Activated CD4-positive, alpha-beta T cell treated with anti-CD3 and anti-CD28 coated beads, Interleukin-2, amount 10 ng/mL, durations not matched to agents 24 days and 14 days (primary cell): Measurements from ENCODE around the gene ZNF423. TPM values are rescaled to one million over a fixed set of nuclear protein-coding genes. Genes with fewer than 3 reads are reported as not detected.

Experiments used
- DNase-seq: peaks from one replicate; pipeline ENCODE4 v3.0.0; 2022
- H3K27ac Mint-ChIP-seq: one replicate; pipeline ENCODE4 v1.8.0; 2022; ENCODE audit warnings: mild to moderate bottlenecking, mixed read lengths
- H3K27me3 Mint-ChIP-seq: one replicate; pipeline ENCODE4 v1.8.0; 2022; ENCODE audit warnings: mixed read lengths
- H3K36me3 Mint-ChIP-seq: one replicate; pipeline ENCODE4 v1.8.0; 2022; ENCODE audit warnings: low read depth, mild to moderate bottlenecking, mixed read lengths
- H3K4me1 Mint-ChIP-seq: one replicate; pipeline ENCODE4 v1.8.0; 2021; ENCODE audit warnings: mixed read lengths
- H3K4me3 Mint-ChIP-seq: one replicate; pipeline ENCODE4 v1.8.0; 2022; ENCODE audit warnings: mild to moderate bottlenecking, moderate library complexity, mixed read lengths
- H3K9me3 Mint-ChIP-seq: one replicate; pipeline ENCODE4 v1.8.0; 2021; ENCODE audit warnings: mixed read lengths
- intact Hi-C: fragments of 100-400 bp; cut with micrococcal nuclease; formaldehyde crosslinking; loops from one replicate; pipeline ENCODE4 v1.15.1; 2023
- total RNA-seq: library from RNA; stranded (reverse); gene quantifications from 2 replicates; pipeline ENCODE4 v1.2.3, GENCODE V29; 2022

ZNF423 gene
- total RNA-seq, 1 donor from 2014 or later = not detected

DNA sequence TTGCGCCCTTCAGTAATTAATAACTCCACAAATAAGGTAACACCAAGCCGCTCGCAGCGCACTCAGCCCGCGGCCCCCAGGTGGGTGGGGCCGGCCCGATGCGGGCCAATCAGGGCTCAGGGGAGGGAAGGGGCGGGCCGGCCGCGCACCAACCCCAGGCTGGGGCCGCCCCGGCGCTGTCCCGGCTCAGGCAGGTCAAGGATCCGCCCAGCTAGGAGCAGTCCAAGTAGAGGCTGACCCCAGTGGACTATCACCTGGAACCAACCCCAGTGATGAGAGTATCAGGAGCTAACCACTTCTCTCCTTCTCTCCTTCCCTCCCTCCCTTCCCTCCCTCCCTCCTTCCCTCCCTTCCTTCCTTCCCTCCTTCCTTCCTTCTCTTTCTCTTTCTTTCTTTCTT is 371.5 kb downstream of the ZNF423 start:
- intact Hi-C loops = no loop called here
- Mint-ChIP-seq H3K4me3 (no peak overlapping the region), H3K4me1 (no peaks in the 10 kb centered on the region), H3K27me3 (peaks cover 18% of the 10 kb centered on the region), H3K36me3 (no peaks in the 10 kb centered on the region), H3K27ac (no peak overlapping the region), H3K9me3 (no peaks in the 10 kb centered on the region)
- no peak for DNase-seq

DNA sequence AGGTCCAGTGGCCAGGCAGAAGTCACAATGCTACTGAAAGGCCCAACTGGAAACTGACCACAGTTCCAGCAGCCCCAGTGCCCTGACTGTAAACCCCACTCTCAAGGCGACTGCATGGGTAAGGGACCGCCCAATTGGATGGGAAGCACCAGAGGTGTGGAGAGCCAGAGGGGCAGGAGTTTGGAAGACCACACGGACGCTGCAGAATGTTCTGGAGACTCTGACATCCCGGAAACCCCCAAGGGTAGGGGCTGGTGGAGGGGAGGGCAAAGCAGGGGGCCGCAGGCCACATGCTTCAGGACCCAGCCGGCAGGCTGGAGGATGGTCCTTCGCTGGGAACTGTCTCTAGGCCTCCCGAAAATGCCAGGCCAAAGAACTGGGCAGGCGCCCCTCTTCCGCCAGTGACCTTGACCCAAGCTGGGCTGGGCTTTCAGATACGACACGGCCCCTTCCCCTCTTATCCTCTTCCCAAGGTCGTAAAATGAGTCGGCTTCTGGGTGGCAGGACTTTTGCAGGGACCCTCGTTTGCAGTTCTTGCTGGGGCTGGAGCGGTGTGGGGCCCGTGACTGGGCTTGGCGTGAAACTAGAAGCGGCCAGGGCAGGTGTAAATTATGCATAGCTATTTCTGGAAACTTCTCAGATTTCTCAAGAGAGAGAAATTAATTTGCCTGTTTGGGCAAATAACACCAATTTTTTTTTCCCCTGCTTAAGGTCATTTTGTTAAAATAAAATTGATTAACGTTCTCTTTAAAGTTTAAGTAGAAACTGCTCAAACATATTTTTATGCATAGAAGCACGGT is 372.1 kb downstream of the ZNF423 start:
- Mint-ChIP-seq H3K9me3 (no peaks in the 10 kb centered on the region), H3K27me3 (peaks cover 18% of the 10 kb centered on the region), H3K27ac (no peak overlapping the region), H3K36me3 (no peaks in the 10 kb centered on the region), H3K4me1 (no peaks in the 10 kb centered on the region), H3K4me3 (no peak overlapping the region)
- DNase-seq = no peak
- intact Hi-C loops = no loop called here

DNA sequence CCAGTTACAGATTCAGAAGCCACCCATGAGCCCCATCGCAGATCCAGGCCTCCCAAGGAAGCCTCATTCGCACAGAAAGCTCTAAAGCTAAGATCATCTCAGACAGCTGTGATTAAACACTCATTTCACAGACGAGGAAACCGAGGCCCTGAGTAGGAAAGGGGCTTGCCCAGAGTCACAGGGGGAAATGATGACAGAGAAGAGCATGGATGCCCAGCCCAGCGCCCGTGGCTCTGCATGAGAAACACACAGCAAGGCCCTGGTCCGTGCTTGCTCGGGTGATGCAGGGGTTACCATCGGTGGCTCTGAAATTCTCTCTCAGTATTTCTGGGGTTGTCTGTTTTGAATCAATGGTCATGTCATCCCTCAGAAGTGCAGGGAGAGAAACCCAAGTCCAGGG is 372.7 kb downstream of the ZNF423 start:
- Mint-ChIP-seq H3K27me3 (peaks cover 18% of the 10 kb centered on the region), H3K4me3 (no peak overlapping the region), H3K4me1 (no peaks in the 10 kb centered on the region), H3K36me3 (no peaks in the 10 kb centered on the region), H3K9me3 (no peaks in the 10 kb centered on the region), H3K27ac (no peak overlapping the region)
- no peak for DNase-seq
- intact Hi-C loops = no loop called here

DNA sequence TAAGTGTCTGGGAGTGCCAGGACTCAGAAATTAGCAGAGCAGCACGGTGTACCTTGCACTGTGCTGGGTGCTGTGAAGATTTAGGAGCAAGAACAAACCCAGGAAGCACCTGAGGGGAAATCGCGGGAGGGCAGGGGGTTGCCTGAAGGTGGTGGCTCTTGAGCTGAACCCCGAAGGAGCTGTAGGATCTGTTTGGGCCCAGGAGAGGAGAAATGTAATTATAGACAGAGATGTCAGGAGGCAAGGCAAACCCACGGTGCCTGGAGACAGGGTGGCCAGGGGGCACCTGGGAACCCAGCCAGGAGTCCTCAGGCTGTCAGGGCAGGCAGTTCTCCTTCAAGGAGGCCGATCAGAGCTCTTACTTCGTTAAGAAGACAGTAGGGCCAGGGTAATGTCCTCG is 373.2 kb downstream of the ZNF423 start:
- Mint-ChIP-seq H3K4me1 (no peaks in the 10 kb centered on the region), H3K27me3 (peaks cover 16% of the 10 kb centered on the region), H3K27ac (no peak overlapping the region), H3K36me3 (no peaks in the 10 kb centered on the region), H3K4me3 (no peak overlapping the region), H3K9me3 (no peaks in the 10 kb centered on the region)
- intact Hi-C loops = no loop called here
- no peak for DNase-seq

DNA sequence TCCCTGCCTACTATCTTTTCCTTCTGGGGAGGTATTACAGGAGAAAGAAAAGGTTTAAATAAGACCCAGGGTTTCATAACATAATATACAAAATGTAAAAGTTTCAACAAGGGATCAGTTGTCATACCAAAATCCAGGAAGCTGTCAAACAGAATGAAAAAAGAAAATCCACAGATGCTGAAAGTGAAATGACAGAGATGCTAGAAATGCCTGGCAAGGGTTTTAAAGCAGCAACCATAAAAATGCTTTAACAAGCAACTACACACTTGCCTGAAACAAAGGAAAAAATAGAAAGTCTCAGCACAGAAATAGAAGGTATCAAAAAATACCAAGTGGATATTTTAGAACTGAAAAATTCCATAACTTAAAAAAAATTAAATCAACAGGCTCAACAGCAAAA is 377.3 kb downstream of the ZNF423 start:
- H3K4me3 Mint-ChIP-seq = no peak overlapping the region
- no peak overlapping the region for H3K27ac Mint-ChIP-seq
- H3K4me1 Mint-ChIP-seq = no peaks in the 10 kb centered on the region
- peaks cover 15% of the 10 kb centered on the region for H3K27me3 Mint-ChIP-seq
- no peaks in the 10 kb centered on the region for H3K36me3 Mint-ChIP-seq
- DNase-seq = no peak
- intact Hi-C loops = no loop called here
- H3K9me3 Mint-ChIP-seq = no peaks in the 10 kb centered on the region

DNA sequence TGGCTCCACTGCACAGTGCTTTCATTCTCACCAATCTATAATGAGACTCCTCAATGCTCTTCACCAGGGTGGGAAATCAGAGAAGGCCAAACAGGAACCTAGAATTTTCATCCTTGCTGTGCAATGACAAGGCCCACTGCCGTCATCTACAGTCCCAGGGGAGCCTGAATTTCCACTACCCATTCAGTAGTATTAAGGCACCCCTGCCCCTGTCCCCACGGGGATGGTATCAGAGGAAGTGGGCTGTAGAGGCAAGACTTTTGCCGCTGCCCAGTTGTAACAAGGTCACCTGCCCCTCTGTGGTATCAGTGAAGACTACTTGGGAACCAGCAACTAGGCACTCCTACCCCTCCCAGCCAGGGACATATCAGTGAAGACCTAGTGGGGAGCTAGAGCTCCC is 377.8 kb downstream of the ZNF423 start:
- DNase-seq = no peak
- Mint-ChIP-seq H3K4me3 (no peak overlapping the region), H3K4me1 (no peaks in the 10 kb centered on the region), H3K36me3 (no peaks in the 10 kb centered on the region), H3K27me3 (peaks cover 15% of the 10 kb centered on the region), H3K27ac (no peak overlapping the region), H3K9me3 (no peaks in the 10 kb centered on the region)
- intact Hi-C loops = no loop called here

DNA sequence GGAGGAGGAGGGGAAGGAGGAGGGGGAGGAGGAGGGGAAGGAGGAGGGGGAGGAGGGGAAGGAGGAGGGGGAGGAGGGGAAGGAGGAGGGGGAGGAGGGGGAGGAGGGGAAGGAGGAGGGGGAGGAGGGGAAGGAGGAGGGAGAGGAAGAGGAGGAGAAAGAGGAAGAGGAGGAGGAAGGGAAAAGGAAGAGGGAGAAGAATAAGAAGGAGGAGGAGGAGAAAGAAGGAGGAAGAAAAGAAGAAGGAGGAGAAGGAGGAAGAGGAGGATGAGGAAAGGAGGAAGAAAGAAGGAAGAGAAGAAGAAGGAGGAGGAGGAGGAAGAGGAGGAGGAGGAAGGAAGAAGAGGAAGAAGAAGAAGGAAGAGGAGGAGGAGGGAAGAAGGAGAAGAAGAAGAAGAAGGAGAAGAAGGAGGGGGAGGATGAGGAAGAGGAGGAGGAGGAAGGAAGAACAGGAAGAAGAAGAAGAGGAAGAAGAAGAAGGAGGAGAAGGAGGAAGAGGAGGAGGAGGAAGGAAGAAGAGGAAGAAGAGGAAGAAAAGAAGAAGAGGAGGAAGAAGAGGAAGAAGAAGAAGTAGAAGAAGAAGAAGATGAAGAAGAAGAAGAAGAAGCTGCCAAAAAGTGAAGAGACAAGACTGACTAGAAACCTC is 378.5 kb downstream of the ZNF423 start:
- peaks cover 12% of the 10 kb centered on the region for H3K27me3 Mint-ChIP-seq
- intact Hi-C loops = no loop called here
- H3K27ac Mint-ChIP-seq = no peak overlapping the region
- no peak overlapping the region for H3K4me3 Mint-ChIP-seq
- H3K4me1 Mint-ChIP-seq = no peaks in the 10 kb centered on the region
- no peak for DNase-seq
- no peaks in the 10 kb centered on the region for H3K36me3 Mint-ChIP-seq
- no peaks in the 10 kb centered on the region for H3K9me3 Mint-ChIP-seq

DNA sequence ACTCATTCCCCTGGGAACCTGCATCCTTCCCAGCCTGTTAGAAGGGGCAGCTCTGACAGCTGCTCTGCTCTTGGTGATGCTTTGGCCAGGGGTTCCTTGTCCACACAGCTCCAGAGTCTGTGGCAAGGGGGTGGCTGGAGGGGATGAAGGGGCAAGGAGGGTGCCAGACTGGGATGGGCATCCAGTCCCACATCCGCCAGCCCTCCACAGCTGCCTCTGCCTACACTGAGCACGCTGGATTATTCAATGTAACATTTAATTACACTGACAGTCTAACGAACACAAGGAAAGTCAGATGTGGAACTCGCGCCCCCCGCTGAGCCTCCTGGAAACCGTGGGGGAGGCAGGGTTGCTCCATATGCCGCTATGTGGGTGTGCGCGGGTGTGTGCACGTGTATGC is 381.2 kb downstream of the ZNF423 start:
- intact Hi-C loops = no loop called here
- Mint-ChIP-seq H3K27me3 (no peaks in the 10 kb centered on the region), H3K4me3 (no peak overlapping the region), H3K27ac (no peak overlapping the region), H3K4me1 (no peaks in the 10 kb centered on the region), H3K9me3 (no peaks in the 10 kb centered on the region), H3K36me3 (no peaks in the 10 kb centered on the region)
- DNase-seq = no peak

DNA sequence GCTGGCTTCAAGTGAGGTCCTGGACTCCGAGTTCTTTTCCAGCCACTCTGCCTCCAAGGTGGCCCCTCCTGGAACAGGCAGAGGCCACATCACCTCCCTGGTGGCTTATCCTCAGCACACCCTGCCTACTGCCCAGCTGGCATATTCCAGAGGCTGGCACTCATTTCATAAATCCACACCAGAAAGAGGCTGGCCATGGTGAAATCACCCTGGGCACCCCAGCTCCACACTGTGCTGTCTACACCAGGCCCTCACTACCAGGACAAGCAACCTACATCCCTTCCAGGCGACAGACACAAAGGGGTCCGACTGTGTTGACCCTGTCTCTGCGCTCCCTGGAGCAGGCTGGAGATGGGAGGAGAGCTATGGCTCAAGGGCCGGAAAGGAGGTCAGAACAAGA is 382.1 kb downstream of the ZNF423 start:
- Mint-ChIP-seq H3K9me3 (no peaks in the 10 kb centered on the region), H3K36me3 (no peaks in the 10 kb centered on the region), H3K4me3 (no peak overlapping the region), H3K27me3 (no peaks in the 10 kb centered on the region), H3K4me1 (no peaks in the 10 kb centered on the region), H3K27ac (no peak overlapping the region)
- intact Hi-C loops = no loop called here
- DNase-seq = no peak

DNA sequence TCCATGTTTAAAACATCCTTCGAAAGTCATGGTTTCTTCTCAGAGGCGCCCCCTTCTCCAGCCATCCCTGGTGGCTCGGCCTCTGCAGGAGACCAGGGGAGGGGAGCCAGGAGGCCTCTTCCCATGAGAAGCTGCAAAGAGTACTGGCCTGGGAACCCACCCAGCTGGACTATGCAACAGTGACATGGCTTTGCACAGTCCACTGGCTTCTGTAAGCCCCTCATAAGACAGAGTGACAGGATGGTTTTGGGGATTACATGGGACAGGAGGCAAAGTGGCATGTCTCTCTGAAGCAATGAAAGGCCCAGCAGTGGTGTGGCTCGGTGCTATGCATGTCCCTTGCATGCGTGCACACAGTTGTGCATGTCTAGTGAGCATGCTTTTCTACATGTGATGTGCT is 382.8 kb downstream of the ZNF423 start:
- DNase-seq = no peak
- Mint-ChIP-seq H3K27ac (no peak overlapping the region), H3K27me3 (no peaks in the 10 kb centered on the region), H3K4me1 (no peaks in the 10 kb centered on the region), H3K4me3 (no peak overlapping the region), H3K36me3 (no peaks in the 10 kb centered on the region), H3K9me3 (no peaks in the 10 kb centered on the region)
- intact Hi-C loops = no loop called here

DNA sequence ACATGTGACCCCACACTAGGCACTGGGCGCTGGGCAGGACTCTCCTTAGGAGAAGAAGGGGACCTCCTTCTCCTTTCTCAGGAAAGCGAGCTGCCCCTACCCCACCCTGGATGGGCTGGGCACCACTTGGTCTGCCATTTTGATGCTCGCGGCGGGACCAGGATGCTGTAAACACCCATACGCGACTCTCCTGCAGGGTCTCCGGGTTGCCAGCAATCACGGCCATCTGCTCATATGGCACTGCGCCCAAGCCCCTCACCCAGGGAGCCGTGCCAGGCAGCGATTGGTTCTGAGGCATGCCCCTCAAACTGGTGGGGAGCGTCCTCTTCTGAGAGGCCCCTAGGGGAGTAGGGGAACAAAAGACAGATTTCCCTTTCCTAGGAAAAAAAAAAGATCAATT is 383.3 kb downstream of the ZNF423 start:
- Mint-ChIP-seq H3K36me3 (no peaks in the 10 kb centered on the region), H3K4me1 (no peaks in the 10 kb centered on the region), H3K27ac (no peak overlapping the region), H3K9me3 (no peaks in the 10 kb centered on the region), H3K4me3 (no peak overlapping the region), H3K27me3 (no peaks in the 10 kb centered on the region)
- DNase-seq = no peak
- intact Hi-C loops = no loop called here

DNA sequence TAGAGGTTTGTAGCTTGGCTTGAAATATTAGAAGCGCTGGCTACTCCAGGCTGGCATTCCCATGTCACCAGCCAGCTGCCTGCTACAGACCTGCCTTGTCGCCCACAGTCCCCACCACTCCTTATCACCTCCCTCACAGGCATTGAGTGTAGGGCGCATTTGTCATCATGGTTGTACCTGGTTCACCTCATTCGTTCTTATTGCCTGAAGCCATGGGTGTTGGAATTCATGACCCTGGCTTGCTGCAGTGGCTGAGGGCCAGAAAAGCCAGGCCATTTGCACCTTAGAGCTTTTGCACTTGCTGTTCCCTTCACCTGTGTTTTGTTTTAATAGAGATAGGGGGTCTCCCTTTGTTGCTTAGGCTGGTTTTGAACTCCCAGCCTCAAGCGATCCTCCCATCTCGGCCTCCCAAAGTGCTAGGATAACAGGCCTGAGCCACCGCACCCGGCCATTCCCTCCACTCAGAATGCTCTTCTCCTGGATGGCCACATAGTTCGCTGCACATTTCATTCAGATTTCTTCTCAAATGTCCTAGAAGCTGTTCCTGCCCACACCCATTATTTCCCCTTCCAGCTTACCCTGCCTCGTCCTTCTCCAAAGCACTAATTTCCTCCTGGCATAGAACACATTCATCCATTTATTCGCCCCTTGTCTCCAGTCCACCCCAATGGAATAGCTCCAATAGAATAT is 384.7 kb downstream of the ZNF423 start:
- no peaks in the 10 kb centered on the region for H3K36me3 Mint-ChIP-seq
- no peak overlapping the region for H3K4me3 Mint-ChIP-seq
- DNase-seq = no peak
- H3K27ac Mint-ChIP-seq = no peak overlapping the region
- H3K27me3 Mint-ChIP-seq = no peaks in the 10 kb centered on the region
- intact Hi-C loops = no loop called here
- H3K9me3 Mint-ChIP-seq = no peaks in the 10 kb centered on the region
- H3K4me1 Mint-ChIP-seq = no peaks in the 10 kb centered on the region

DNA sequence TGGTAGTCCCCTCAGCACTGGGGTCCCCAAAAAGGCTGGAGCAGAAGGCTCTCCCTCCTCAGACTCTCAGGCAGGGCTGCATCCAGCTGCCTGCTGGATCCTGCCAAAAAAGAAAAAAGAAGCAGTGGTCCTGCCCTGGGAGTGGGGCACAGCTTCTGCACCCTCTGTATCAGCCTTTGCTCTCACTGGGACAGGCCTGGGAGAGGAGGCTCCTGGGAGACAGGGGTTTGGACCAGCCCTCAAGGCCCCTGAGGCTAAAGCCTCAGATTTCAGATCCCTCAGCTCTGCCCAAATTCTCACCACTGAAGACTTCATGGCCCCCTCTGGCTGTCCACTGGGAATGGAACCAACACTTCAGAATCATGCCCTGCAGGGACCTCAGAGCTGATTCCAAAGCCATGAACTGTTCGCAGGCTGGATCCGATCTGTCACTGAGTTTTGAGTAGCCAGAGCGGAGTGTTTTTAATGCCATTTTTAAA is 385.4 kb downstream of the ZNF423 start:
- DNase-seq = no peak
- no peak overlapping the region for H3K4me3 Mint-ChIP-seq
- H3K27me3 Mint-ChIP-seq = peaks cover 2% of the 10 kb centered on the region
- intact Hi-C loops = no loop called here
- no peak overlapping the region for H3K27ac Mint-ChIP-seq
- H3K36me3 Mint-ChIP-seq = no peaks in the 10 kb centered on the region
- H3K4me1 Mint-ChIP-seq = no peaks in the 10 kb centered on the region
- no peaks in the 10 kb centered on the region for H3K9me3 Mint-ChIP-seq

DNA sequence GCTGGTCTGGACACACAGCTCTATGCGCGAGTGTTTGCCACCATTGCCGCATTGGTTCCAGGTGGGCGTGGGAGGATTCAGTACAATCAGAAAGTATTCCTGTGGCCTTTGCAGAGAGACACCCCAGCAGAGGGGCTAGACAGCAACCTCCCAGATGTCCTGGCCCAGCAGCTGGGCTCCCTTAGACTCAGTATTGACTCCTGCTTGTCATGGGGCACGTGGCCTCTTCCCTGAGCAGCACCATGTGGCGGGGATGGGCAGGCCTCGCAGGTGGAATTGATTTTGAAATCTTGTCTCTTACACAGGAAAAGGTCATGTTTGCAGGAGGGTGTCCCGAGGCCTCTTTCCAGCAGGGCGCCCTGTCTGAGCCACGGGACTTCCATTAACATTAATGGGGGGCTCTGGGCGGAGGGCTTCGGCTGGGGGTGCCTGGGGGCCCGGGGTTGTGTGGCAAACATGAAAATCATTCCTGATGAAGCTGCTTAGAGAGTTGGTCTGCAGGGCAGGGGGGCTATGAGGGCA is 385.9 kb downstream of the ZNF423 start:
- Mint-ChIP-seq H3K27me3 (peaks cover 3% of the 10 kb centered on the region), H3K36me3 (no peaks in the 10 kb centered on the region), H3K4me3 (no peak overlapping the region), H3K27ac (no peak overlapping the region), H3K9me3 (no peaks in the 10 kb centered on the region), H3K4me1 (no peaks in the 10 kb centered on the region)
- intact Hi-C loops = no loop called here
- DNase-seq = no peak
